GM03348 (cell line): ENCODE results near the gene RACGAP1.
"Not testable (repeated sequence)": the region's sequence is repeated elsewhere in the genome, so short reads cannot be mapped to it uniquely, and the experiment has no call there.

ENCODE experiments used
- DNase-seq: peaks from one replicate; pipeline ENCODE4 v3.0.0; 2012; ENCODE audit warnings: low spot score

Gene RACGAP1

GRCh38 chr12:50055831-50056638, 30.7 kb upstream of the RACGAP1 start:
- peak; percentile 85 for DNase-seq

DNA sequence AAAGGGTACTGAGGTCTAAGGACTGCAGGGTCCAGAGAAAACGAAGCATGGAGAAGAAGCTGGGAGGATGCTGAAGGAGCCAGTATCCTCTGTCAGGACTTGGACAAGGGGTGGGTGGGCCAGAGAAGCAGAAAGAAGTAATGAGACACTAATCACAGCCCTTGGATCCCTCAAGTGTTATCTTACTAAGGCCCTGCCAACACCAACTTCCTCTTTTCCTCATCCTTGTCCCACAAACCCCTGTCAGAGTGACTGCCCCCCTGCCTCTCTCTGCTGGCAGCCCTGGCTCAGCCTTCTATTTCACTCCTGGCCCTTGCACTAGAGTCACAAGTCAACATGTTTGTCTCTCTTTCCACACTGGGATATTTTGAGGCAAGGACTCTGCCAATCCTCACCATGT, 28.3 kb upstream of the RACGAP1 start:
- no peak for DNase-seq

- no peak for DNase-seq
Measured at GRCh38 chr12:50052964-50053363, 27.7 kb upstream of the RACGAP1 start.

- no peak for DNase-seq
Measured at GRCh38 chr12:50052544-50052943, 27.2 kb upstream of the RACGAP1 start.

DNA sequence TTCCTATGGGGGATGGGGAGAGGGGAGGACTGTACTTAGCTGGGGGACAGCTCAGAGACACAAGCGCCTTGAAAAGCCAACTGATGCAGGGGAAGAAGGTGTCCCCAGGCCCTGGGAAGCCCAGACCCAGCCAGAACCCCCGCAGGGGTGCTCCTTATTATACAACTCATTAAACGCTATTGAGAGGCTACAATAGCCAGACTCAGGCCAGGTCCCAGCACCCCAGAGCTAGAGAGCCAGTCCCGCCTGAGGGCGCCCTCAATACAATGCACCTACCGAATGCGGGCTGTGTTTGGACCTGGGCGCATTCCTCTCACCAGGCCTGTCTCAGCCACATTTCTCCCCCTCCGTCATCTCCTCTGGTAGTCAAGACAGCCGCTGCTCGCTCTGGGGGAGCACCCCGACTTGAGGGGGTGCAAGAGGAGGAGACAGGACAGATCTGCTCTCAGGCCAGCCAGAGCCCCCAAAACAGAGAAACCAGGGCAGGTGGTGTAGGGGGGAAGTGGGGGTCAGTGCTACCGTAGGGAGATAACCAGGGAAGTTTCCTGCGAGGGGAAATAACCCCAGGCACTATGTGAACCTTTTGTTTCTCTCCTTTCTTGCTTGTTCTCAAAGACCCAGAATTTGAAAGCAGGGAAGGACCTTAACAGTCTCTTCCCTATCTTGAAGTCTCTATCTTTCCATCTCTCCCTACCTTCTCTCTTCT, 26.0 kb upstream of the RACGAP1 start:
- DNase-seq = no peak

DNA sequence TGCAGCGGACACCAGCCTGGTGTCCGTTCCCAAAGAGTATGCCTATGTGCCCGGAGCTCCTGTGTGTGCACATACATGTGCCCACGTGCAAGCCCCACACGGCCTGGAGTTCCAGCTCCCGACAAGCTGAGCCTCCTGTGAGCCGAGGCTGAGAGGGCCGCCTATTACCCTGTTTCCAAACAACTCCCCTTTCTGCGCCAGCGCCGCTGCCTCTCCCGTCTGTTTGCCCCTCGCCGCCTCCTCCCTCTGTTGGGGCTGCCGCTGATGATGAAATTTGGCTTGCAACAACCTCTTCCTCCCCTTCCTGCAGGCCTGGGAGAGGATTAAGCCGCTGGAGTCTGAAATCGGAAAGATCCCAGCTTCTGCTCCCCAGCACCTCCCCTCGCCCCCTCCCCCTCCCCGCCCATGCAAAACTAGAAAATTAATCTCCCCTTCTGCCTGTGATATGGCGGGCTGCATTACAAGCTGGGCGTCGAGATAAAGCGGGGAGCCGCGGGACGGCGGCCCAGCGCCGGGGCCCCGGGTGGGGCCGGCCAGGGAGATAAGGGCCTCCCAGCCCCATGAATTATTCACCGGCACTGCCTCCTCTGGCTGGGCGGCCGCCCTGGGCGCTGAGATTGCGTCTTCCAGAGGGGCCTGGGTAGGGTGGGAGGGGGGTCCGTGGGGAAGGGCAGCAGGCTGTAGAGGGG, 25.3 kb upstream of the RACGAP1 start:
- DNase-seq = peak; percentile 82

- no peak for DNase-seq
Measured at GRCh38 chr12:50050119-50050385, 24.8 kb upstream of the RACGAP1 start.

DNA sequence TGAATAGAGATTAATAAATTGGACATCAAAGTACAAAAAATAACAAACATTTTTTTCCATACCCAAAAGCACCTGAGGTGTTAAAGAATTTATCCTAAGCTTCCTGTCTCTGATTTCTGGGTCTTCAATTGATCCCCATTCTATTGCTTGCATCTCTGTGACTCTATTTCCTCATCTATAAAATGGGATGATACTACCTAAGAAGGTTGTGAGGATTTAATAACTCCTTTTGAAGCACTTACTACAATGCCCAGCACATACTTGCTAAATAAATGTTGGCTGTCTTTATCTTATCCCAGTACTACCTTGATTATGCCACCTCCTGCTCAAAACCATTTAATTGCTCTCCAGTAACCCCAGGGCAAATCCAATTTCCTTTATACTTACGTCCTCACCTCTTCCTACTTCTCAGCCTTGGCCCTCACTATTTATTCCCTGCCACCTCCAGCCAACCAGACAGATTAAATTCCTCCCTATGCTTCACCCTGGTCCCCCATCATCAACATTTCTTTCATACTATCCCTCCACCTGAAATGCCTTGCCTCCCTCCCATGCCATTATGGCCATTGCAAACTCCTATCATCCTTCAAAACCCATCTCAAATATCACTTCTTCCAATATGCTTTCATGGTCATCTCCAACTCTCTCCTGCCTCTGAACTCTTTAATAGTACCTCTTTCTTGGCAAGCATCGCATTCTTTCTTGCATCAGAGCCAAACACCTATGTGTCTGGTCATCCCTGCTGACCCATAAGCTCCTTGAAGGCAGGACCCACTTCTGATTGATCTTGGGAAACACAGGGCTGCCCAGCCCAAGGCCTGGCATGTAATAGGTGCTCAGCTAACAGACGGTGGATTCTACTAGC, 24.2 kb upstream of the RACGAP1 start:
- no peak for DNase-seq

- DNase-seq = no peak
Measured at GRCh38 chr12:50047693-50048250, 22.5 kb upstream of the RACGAP1 start.

DNA sequence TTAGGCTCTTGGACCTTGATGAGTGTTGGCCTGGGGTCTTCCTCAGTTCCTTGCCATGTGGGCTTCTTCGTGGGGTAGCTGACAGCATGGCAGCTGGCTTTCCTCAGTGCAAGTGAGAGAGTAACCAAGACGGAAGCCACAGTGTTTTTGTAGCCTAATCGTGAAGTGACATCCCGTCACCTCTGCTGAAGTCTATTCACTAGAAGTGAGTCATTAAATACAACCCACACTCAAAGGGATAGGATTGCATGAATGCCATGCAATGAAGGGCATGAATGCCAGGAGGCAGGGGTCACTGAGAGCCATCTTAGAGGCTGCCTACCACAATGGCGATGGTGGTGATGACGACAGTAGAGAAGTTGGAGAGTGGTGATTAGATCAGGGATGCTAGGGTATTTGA, 18.6 kb upstream of the RACGAP1 start:
- no peak for DNase-seq

DNA sequence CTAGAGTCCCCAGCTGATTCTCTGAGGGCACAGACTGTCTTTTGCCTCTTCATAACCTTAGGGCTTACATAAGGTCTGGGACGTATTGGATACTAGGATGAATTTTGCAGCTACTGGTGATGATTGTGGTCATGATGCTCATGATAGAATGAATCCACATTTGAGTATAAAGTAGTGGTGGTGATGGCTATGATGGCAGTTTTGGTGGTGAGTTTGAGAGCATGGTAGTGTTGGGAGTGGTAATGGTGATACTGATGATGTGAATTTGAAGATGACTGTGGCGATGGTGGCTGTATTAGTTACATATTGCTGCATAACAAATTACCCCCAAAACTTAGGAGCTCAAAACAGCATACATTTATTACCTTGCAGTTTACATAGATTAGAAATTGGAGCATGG, 18.0 kb upstream of the RACGAP1 start:
- DNase-seq = no peak

DNA sequence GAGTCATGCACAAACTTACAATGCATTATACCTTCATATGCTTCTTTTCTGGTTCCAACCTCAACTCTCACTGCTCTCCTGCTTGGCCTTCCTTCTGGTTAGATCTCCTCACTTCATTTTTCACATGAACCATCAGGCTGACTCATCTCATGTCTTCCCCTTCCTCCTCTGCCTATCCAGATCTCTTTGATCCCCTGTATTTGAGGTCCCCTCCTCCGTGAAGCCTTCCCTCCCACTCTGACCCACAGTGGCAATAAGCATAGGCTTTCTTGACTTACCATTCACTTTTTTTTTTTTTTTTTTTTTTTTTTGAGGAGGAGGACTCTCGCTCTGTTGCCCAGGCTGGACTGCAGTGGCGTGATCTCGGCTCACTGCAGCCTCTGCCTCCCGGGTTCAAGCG, 17.4 kb upstream of the RACGAP1 start:
- no peak for DNase-seq

DNA sequence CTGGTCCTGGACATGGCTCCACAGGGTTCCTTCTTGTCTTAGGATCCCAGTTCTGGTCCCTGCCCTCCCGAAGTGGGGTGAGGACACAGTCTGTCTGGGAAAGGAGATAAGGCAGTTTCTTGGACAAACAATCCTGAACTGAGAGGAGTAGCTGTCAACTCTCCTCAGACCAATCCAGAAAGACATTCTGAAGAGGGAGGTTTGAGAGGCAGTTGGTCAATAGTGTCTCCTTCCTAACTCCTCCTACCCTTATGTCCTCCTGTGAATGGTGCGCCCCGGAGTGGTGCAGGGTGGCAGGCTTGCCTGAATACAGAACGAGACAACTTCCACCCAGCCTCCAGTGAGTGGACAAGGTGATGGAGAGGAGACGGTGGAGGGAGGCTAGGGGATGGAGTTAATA, 16.7 kb upstream of the RACGAP1 start:
- DNase-seq = no peak

- no peak for DNase-seq
Measured at GRCh38 chr12:50041062-50041860, 16.0 kb upstream of the RACGAP1 start.

DNA sequence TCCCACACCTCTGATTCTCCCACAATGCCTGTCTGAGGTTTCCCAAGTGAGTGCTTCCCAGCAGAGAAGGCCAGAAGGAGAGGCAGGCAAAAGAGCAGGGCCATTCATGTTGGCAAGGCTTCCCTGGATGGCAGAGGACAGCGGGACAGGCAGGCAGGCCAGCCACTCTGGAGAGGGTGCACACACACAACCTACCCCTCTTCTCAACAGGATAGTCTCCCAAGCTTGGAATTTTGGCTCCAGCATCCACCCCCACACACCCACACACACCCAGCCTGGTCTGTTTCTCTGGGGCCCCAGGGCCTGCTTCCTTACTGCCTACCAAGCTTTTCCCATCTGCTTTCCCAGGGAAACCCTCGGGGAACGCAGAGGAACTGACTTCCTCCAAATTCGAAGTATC, 15.4 kb upstream of the RACGAP1 start:
- DNase-seq = no peak

- peak; percentile 78 for DNase-seq
Measured at GRCh38 chr12:50039151-50039835, 14.0 kb upstream of the RACGAP1 start.

DNA sequence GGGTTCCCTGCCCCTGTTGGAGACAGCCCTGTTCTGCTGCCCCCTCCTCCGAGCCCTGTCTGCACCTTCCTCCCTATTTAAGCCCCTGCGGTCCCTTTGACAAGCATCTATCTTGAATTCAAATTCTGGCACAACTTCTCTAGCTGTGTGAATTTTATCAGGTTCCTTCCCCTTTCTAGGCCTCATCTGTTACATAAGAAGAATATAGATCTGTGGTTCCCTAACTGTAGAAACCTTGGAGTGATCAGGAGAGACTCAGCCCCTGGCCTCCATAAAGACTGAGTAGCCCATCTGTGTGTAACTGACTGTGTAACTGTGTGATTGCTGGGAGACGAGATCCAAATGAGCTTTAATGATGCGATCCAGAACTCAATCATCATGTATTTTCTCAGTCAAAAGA, 13.0 kb upstream of the RACGAP1 start:
- DNase-seq = no peak

GRCh38 chr12:50032854-50033581, 7.7 kb upstream of the RACGAP1 start:
- DNase-seq = peak; percentile 28

DNA sequence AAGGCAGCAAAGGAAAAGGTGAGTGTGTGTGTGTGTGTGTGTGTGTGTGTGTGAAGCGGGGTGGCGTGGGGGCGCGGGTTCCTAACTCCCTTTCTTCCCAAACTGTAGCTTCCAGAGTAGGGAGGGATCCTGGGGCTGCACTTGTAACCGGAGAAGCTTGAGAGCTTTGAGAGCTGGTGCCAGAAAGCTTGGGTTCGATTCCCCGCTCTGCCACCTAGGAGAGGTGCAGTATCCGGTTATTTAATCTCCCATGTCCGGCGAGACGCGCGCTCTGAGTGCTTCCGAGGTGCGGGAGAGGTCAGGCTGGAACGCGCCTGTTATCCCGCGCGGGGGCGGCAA, 7.2 kb upstream of the RACGAP1 start:
- DNase-seq = no peak

GRCh38 chr12:50030449-50030848, 5.2 kb upstream of the RACGAP1 start:
- DNase-seq = not testable (repeated sequence)
